Measurements from ENCODE around the gene DHDDS. TPM values are rescaled to one million over a fixed set of nuclear protein-coding genes. Genes with fewer than 3 reads are reported as not detected.
A peak's percentile ranks its signal among the peaks of the same experiment; 100 is the strongest.
"Not testable (repeated sequence)": the region's sequence is repeated elsewhere in the genome, so short reads cannot be mapped to it uniquely, and the experiment has no call there.

Gene DHDDS
- total RNA-seq, 1 donor from 2014 or later: 24.6 TPM

- no peak for DNase-seq (ENCODE audit: low read depth in 2 of 2)
Observed at GRCh38 chr1:26474818-26475217, 42.7 kb downstream of the DHDDS start.

DNA sequence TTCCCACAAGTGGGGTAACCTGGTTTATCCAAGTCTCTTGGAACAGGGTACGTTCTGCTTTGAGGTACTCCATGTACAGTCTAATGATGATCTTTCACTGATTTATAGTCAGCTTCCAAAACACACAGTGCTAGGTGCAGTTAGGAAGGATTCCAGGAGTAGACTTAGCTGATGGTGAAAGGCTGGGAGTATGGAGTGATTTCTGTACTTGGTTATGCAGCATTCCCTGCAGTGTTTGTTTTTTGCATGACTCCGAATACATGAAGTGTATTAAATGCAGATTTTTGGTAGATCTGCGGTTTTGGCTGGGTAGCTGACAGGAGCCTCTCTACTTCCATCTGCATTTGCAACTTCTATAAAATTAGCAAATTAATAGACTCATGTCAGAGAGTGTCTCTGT lies 43.9 kb downstream of the DHDDS start:
- DNase-seq (ENCODE audit: low read depth in 2 of 2): no peak

- DNase-seq (ENCODE audit: low read depth in 2 of 2): no peak
Observed at GRCh38 chr1:26476958-26477357, 44.8 kb downstream of the DHDDS start.

GRCh38 chr1:26477446-26478152 lies 45.5 kb downstream of the DHDDS start:
- no peak for DNase-seq (ENCODE audit: low read depth in 2 of 2)

- DNase-seq (ENCODE audit: low read depth in 2 of 2): no peak
Observed at GRCh38 chr1:26478159-26478558, 46.0 kb downstream of the DHDDS start.

DNA sequence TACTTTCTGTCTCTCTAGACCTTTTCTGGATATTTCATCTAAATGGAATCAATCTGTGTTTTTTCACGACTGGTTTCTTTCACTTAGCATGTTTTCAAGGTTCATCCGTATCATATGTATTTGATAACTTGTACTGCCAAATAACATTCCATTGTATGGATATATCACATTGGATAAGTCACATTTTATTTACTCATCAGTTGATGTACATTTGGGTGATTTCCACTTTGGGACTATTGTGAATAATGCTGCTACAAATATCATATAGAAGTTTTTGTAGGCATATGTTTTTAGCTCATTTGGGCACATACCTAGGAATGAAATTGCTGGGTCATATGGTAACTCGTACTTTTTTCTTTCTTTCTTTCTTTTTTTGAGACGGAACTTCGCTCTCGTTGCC lies 46.9 kb downstream of the DHDDS start:
- DNase-seq (ENCODE audit: low read depth in 2 of 2): no peak

DNA sequence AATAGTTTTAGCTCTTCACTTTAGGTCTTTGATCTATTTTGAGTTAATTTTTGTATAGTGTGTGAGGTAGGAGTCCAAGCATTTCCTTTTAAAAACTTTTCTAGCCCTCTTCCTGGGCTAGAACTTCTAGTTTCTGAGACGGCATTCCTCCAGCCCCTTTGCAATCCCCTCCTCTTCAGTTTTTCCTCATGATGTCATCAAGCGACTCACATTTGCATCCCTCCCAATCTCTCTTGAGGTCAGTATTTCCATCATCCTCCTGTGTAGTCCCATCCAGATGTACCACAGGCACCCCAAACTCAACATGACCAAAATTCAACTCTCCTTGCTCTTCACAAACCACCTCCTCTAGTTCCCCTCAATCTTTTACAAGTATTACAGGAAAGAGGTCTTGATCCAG lies 50.8 kb downstream of the DHDDS start:
- no peak for DNase-seq (ENCODE audit: low read depth in 2 of 2)

- DNase-seq (ENCODE audit: low read depth in 2 of 2): no peak
Observed at GRCh38 chr1:26483980-26484379, 51.9 kb downstream of the DHDDS start.

GRCh38 chr1:26490155-26490554 lies 58.0 kb downstream of the DHDDS start:
- DNase-seq (ENCODE audit: low read depth in 2 of 2): no peak

DNA sequence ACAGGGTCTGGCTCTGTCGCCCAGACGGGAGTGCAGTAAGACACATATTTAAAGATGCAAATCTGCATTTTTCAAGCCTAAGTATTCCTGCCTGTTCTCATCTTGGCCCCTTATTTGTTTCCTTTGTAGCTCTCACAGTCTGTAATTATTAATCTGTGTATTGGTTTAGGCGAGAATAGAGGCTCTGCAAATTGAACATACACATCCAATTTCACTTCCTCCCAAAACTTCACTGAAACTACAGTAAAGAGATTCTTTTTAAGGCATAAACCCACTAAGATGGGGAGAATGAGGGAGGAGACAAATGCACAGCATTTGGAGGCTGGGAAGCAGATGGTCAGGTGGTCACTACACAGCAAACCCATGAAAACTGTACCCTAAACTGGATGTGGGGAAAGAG lies 61.1 kb downstream of the DHDDS start:
- DNase-seq (ENCODE audit: low read depth in 2 of 2): no peak

DNA sequence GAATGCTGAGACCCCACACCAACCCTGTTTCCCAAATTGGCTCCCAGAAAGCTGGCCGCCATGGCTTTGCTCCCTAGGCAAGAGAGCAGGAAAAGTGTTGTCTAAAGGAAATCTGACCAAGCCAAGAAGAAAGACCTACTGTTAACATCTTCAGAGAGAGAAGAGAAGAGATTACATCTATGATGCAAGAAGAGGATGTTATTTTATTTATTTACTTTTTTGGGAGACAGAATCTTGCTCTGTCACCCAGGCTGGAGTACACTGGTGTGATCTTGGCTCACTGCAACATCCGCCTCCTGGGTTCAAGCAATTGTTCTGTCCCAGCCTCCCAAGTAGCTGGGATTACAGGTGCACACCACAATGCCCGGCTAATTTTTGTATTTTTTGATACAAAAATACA lies 61.8 kb downstream of the DHDDS start:
- DNase-seq (ENCODE audit: low read depth in 2 of 2): no peak

DNA sequence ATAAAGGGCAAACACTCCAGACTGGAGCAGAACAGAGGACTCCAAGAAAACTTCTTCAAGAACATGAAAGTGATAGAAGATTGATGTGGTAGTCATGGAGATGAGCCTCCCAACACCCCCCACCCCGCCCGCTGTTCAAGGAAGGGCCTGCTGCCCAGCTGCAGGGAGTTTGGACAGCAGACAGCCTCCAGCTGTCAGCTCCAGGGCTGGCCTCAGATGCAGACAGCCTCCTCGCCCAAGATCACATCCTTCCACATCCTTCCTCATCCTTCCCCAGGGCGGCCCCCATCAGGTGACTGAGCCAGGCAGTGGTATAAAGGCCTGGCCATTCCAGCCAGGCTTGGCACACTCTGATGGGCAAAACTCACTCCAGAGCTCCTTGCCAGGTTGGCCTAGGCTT lies 64.7 kb downstream of the DHDDS start:
- DNase-seq (ENCODE audit: low read depth in 2 of 2): no peak

- no peak for DNase-seq (ENCODE audit: low read depth in 2 of 2)
Observed at GRCh38 chr1:26498894-26499293, 66.8 kb downstream of the DHDDS start.

- DNase-seq (ENCODE audit: low read depth in 2 of 2): peak; percentile 70 to 83
Observed at GRCh38 chr1:26500488-26501175, 68.5 kb downstream of the DHDDS start.

- not testable (repeated sequence) for DNase-seq (ENCODE audit: low read depth in 2 of 2)
Observed at GRCh38 chr1:26510711-26511110, 78.6 kb downstream of the DHDDS start.

DNA sequence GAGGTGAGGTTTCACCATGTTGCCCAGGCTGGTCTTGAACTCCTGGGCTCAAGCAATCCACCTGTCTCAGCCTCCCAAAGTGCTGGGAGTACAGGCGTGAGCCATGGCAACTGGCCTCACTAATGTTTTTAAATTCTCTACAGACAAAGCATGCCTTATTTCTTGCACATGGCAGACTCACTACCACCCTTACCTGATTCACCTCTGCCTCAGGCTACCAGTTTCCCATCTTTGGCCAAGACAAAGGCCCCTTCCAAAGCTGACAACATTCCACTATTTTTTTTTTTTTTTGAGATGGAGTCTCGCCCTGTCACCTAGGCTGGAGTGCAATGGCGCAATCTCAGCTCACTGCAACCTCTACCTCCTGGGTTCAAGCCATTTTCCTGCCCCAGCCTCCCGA lies 83.7 kb downstream of the DHDDS start:
- DNase-seq (ENCODE audit: low read depth in 2 of 2): not testable (repeated sequence)

GRCh38 chr1:26516987-26517765 lies 85.1 kb downstream of the DHDDS start:
- no peak for DNase-seq (ENCODE audit: low read depth in 2 of 2)

DNA sequence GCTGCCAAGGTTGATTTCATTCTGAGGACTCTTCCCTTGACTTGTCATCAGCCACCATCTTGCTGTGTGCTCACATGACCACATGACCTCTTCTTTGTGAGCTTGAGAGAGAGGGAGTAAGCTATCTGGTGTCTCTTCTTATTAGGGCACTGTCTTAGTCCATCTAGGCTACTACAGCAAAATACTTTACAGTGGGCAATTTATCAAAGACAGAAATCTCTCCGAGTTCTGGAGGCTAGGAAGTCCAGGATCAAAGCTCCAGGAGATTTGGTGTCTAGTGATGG lies 85.6 kb downstream of the DHDDS start:
- no peak for DNase-seq (ENCODE audit: low read depth in 2 of 2)

DNA sequence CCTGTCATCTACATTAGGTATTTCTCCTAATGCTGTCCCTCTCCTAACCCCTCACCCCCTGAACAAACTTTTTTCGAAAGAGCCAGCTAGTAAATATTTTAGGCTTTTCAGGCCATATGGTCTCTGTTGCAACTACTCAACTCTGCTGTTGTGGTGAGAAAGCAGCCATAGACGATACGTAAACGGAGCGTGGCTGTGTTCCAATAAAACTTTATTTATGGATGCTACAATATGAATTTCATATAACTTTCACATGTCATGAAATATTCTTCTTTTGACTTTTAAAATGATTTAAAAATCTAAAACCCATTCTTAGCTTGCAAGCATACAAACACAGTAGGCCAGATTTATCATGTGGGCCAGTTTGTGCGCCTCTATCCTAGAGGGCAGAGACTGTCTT lies 86.2 kb downstream of the DHDDS start:
- no peak for DNase-seq (ENCODE audit: low read depth in 2 of 2)

DNA sequence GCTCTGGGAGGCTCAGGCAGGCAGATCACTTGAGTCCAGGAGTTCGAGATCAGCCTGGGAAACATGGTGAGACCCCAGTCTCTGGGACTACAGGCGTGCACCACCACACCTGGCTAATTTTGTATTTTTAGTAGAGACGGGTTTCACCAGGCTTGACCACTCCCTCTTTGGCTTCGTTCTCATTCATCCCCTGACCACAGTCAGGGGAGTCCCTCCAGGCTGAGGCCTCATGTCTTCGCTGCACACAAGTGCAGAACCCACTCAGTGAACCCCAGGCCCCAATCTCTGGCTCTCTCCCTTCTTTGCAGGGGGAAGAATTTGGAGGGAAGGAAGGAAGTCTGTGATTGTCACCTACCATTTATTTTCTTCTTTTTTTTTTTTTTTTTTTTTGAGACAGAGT lies 88.2 kb downstream of the DHDDS start:
- no peak for DNase-seq (ENCODE audit: low read depth in 2 of 2)

All from lung microvascular endothelial cell (primary cell).